HG03280 (cell line): Measurements from ENCODE around the gene DCXR.
A peak's percentile ranks its signal among the peaks of the same experiment; 100 is the strongest.

Source experiments
- ATAC-seq: cut with Tn5 transposase; IDR thresholded peaks from one replicate; pipeline ENCODE4 v1.9.1; 2021; ENCODE audit warnings: mild to moderate bottlenecking, moderate library complexity; ENCODE audit not compliant: unreplicated experiment

The DCXR gene

GRCh38 chr17:82073446-82073845 is 35.9 kb upstream of the DCXR start:
- no peak for ATAC-seq

- ATAC-seq, result no peak
These were observed 35.3 kb upstream of the DCXR start for GRCh38 chr17:82072827-82073226.

- no peak for ATAC-seq
These were observed 33.1 kb upstream of the DCXR start for GRCh38 chr17:82070611-82071010.

- peak; percentile 81 for ATAC-seq
These were observed 28.3 kb upstream of the DCXR start, which contains the start of gene DUS1L for GRCh38 chr17:82065638-82066303. DUS1L (minus strand) TSS chr17:82065804; CDS start chr17:82065059, 745 bp downstream.

GRCh38 chr17:82065193-82065637 is 27.7 kb upstream of the DCXR start:
- ATAC-seq, result peak; percentile 14

GRCh38 chr17:82064433-82065192 is 27.1 kb upstream of the DCXR start:
- no peak for ATAC-seq

- ATAC-seq, result no peak
These were observed 26.2 kb upstream of the DCXR start for GRCh38 chr17:82063424-82064415.

- no peak for ATAC-seq
These were observed 25.5 kb upstream of the DCXR start for GRCh38 chr17:82062984-82063368.

GRCh38 chr17:82062076-82062983 is 24.8 kb upstream of the DCXR start:
- no peak for ATAC-seq

- no peak for ATAC-seq
These were observed 23.8 kb upstream of the DCXR start for GRCh38 chr17:82061047-82061925.

GRCh38 chr17:82060614-82061013 is 23.1 kb upstream of the DCXR start:
- ATAC-seq, result no peak

- no peak for ATAC-seq
These were observed 22.5 kb upstream of the DCXR start for GRCh38 chr17:82060001-82060380.

- ATAC-seq, result no peak
These were observed 21.9 kb upstream of the DCXR start for GRCh38 chr17:82059272-82060000.

GRCh38 chr17:82058855-82059249 is 21.4 kb upstream of the DCXR start:
- ATAC-seq, result no peak

- no peak for ATAC-seq
These were observed 20.8 kb upstream of the DCXR start for GRCh38 chr17:82058230-82058854.

GRCh38 chr17:82056729-82057621 is 19.5 kb upstream of the DCXR start:
- ATAC-seq, result no peak
